GM12878 (cell line): ENCODE results near the gene ZNF879. TPM values are rescaled to one million over a fixed set of nuclear protein-coding genes. Genes with fewer than 3 reads are reported as not detected.

Source experiments
- ATAC-seq: fragments of 200-7000 bp; cut with Tn5 transposase; 3 replicates; pipeline ENCODE4 v1.9.1; 2020; ENCODE audit warnings: mild to moderate bottlenecking, moderate library complexity
- BruUV-seq: library from RNA; stranded (reverse); fragments of 400-500 nt; replicated peaks from 2 replicates; lab custom pipeline; 2021; lab: Mats Ljungman, UMichigan
- CTCF ChIA-PET: fragments of 300-600 bp; sonication (Branson Sonifier 250); formaldehyde crosslinking; extraction: SDS; loops from one replicate; lab custom pipeline; 2021; ENCODE audit warnings: inconsistent platforms; lab: Yijun Ruan, JAX
- POLR2A ChIA-PET: fragments of 350-600 bp; formaldehyde crosslinking; extraction: SDS; loops from one replicate; lab custom pipeline; 2021; ENCODE audit warnings: inconsistent platforms; lab: Charles Lee
- RAD21 ChIA-PET: fragments of 300-600 bp; sonication (Branson Sonifier 250); formaldehyde crosslinking; loops from one replicate; lab custom pipeline; 2023; ENCODE audit warnings: antibody characterized with exemption; ENCODE audit not compliant: unreplicated experiment; lab: Charles Lee
- SMC1A ChIA-PET: fragments of 300-600 bp; sonication (Branson Sonifier 250); formaldehyde crosslinking; loops from one replicate; lab custom pipeline; 2023; ENCODE audit not compliant: unreplicated experiment, uncharacterized antibody; lab: Charles Lee
- DNase-seq: peaks from one replicate; pipeline ENCODE4 v3.0.0-alpha.2; 2011; ENCODE audit warnings: low read depth, low spot score
- FAIRE-seq: peaks from 3 replicates; lab custom pipeline; 2011; peaks lifted over from hg19 to GRCh38; lab: Jason Lieb, UNC
- H2AFZ ChIP-seq: 2 replicates; pipeline ENCODE4 v1.6.0; 2011; ENCODE audit warnings: low read depth, low read length, control low read depth; ENCODE audit not compliant: control insufficient read depth
- H3K27ac ChIP-seq: 2 replicates; pipeline ENCODE4 v1.5.1; 2011; ENCODE audit warnings: control low read depth; ENCODE audit not compliant: control insufficient read depth, insufficient read depth
- H3K27me3 ChIP-seq, 2 experiments: replicated peaks in 1 of 2; 2 replicates each; pipeline versions ENCODE4 v1.6.0 to v1.6.1; 2011; ENCODE audit warnings: low read length in 1 of 2; ENCODE audit not compliant: control insufficient read depth in 2 of 2, insufficient read depth in 2 of 2
- H3K36me3 ChIP-seq, 2 experiments: 2 replicates each; pipeline ENCODE4 v1.5.1; 2011; ENCODE audit warnings: low read length in 1 of 2; ENCODE audit not compliant: control insufficient read depth in 2 of 2, insufficient read depth in 2 of 2
- H3K4me1 ChIP-seq: 2 replicates; pipeline ENCODE4 v1.6.1; 2011; ENCODE audit warnings: mild to moderate bottlenecking, low read length, moderate library complexity, mixed read lengths; ENCODE audit not compliant: control insufficient read depth, insufficient read depth
- H3K4me2 ChIP-seq: 2 replicates; pipeline ENCODE4 v1.6.0; 2011; ENCODE audit warnings: control low read depth; ENCODE audit not compliant: control insufficient read depth, insufficient read depth
- H3K4me3 ChIP-seq: fragments of 200-600 bp; sonication (generic); 2 replicates; pipeline ENCODE4 v1.5.1; 2016
- H3K79me2 ChIP-seq: 2 replicates; pipeline ENCODE4 v1.6.0; 2011; ENCODE audit warnings: low read length; ENCODE audit not compliant: control insufficient read depth, insufficient read depth
- H3K9ac ChIP-seq: 2 replicates; pipeline ENCODE4 v1.8.0; 2011; ENCODE audit warnings: low read length, control low read depth, mixed read lengths; ENCODE audit not compliant: control insufficient read depth, insufficient read depth
- H3K9me3 ChIP-seq: replicated peaks from 3 replicates; pipeline ENCODE4 v1.5.1; 2011; ENCODE audit warnings: mild to moderate bottlenecking, low read length; ENCODE audit not compliant: control insufficient read depth, insufficient read depth
- H4K20me1 ChIP-seq: 2 replicates; pipeline ENCODE4 v1.6.0; 2011; ENCODE audit not compliant: control insufficient read depth, insufficient read depth
- BRCA1 ChIP-seq: IDR thresholded peaks from 2 replicates; pipeline ENCODE4 v1.6.1; 2011; ENCODE audit warnings: low read depth, low read length, improper control_type of control experiment
- CBFB ChIP-seq: IDR thresholded peaks from 2 replicates; pipeline ENCODE4 v1.6.1; 2016; ENCODE audit warnings: antibody characterized with exemption, low read depth
- CBX5 ChIP-seq: sonication (generic); IDR thresholded peaks from 2 replicates; pipeline ENCODE4 v1.6.1; 2016; ENCODE audit warnings: low read depth, moderate library complexity, mild to moderate bottlenecking, inconsistent platforms
- CHD2 ChIP-seq: IDR thresholded peaks from 2 replicates; pipeline ENCODE4 v1.6.1; 2011; ENCODE audit warnings: low read depth, low read length, improper control_type of control experiment, borderline replicate concordance
- EZH2 ChIP-seq: IDR thresholded peaks from 2 replicates; pipeline ENCODE4 v1.6.1; 2012; ENCODE audit warnings: low read depth, mild to moderate bottlenecking, control low read depth, inconsistent platforms, low read length, borderline replicate concordance; ENCODE audit not compliant: control insufficient read depth
- FOS ChIP-seq: IDR thresholded peaks from 3 replicates; pipeline ENCODE4 v1.6.1; 2011; ENCODE audit warnings: borderline replicate concordance; ENCODE audit not compliant: insufficient read length; ENCODE audit errors: extremely low read depth
- HCFC1 ChIP-seq: fragments of 150-350 bp; IDR thresholded peaks from 2 replicates; pipeline ENCODE4 v1.6.1; 2014; ENCODE audit warnings: low read length
- HDGF ChIP-seq: fragments of 450-650 bp; IDR thresholded peaks from 2 replicates; pipeline ENCODE4 v1.6.1; 2016; ENCODE audit warnings: antibody characterized with exemption
- IRF4 ChIP-seq: IDR thresholded peaks from 2 replicates; pipeline ENCODE4 v1.6.1; 2011; ENCODE audit warnings: low read depth, low read length
- KAT2A ChIP-seq: conservative IDR thresholded peaks from 2 replicates; pipeline ENCODE4 v1.6.1; 2011; ENCODE audit warnings: low read depth, low read length; ENCODE audit not compliant: control insufficient read depth
- MXI1 ChIP-seq: fragments of 150-350 bp; IDR thresholded peaks from 2 replicates; pipeline ENCODE4 v1.6.1; 2011; ENCODE audit warnings: low read depth, mild to moderate bottlenecking, inconsistent platforms, low read length, improper control_type of control experiment
- POLR2AphosphoS5 ChIP-seq: IDR thresholded peaks from 2 replicates; pipeline ENCODE4 v1.6.1; 2011; ENCODE audit warnings: mild to moderate bottlenecking, low read length, inconsistent platforms
- RBBP5 ChIP-seq: fragments of 200-600 bp; sonication (generic); conservative IDR thresholded peaks from 2 replicates; pipeline ENCODE4 v1.6.1; 2016
- SIX5 ChIP-seq: IDR thresholded peaks from 2 replicates; pipeline ENCODE4 v1.6.1; 2011; ENCODE audit warnings: mild to moderate bottlenecking, low read depth, low read length, moderate library complexity; ENCODE audit not compliant: severe bottlenecking
- SMAD1 ChIP-seq: fragments of 450-650 bp; IDR thresholded peaks from 2 replicates; pipeline ENCODE4 v1.6.1; 2018; ENCODE audit warnings: mild to moderate bottlenecking, low read depth; ENCODE audit not compliant: partially characterized antibody
- SPI1 ChIP-seq: IDR thresholded peaks from 2 replicates; pipeline ENCODE4 v1.6.1; 2011; ENCODE audit warnings: low read depth, mild to moderate bottlenecking, low read length, moderate library complexity, borderline replicate concordance; ENCODE audit not compliant: insufficient read depth
- SREBF2 ChIP-seq: IDR thresholded peaks from 2 replicates; pipeline ENCODE4 v1.6.1; 2012; ENCODE audit warnings: mild to moderate bottlenecking, low read length
- SRF ChIP-seq, 2 experiments: IDR thresholded peaks; 2 replicates each; pipeline ENCODE4 v1.6.1; 2011; ENCODE audit warnings: low read depth in 2 of 2, low read length in 2 of 2, mild to moderate bottlenecking in 1 of 2, moderate library complexity in 1 of 2
- TAF1 ChIP-seq: IDR thresholded peaks from 2 replicates; pipeline ENCODE4 v1.6.1; 2011; ENCODE audit warnings: mild to moderate bottlenecking, low read depth, low read length, borderline replicate concordance
- TARDBP ChIP-seq: IDR thresholded peaks from 2 replicates; pipeline ENCODE4 v1.6.1; 2016; ENCODE audit warnings: borderline replicate concordance
- WGBS: methylation state at CpG from one replicate; pipeline ENCODE4 v1.1.6; 2016; ENCODE audit warnings: low lambda C conversion rate; ENCODE audit not compliant: insufficient replicate concordance, insufficient coverage; ENCODE audit errors: missing lambda C conversion rate; 5-methylcytosine and 5-hydroxymethylcytosine counted together
- in situ Hi-C: fragments of 300-500 bp; cut with MboI; formaldehyde crosslinking; loops from 9 replicates; pipeline ENCODE4 v1.14.3; 2018; ENCODE audit warnings: mixed read lengths
- intact Hi-C: fragments of 100-400 bp; cut with micrococcal nuclease; formaldehyde crosslinking; loops from one replicate; pipeline ENCODE4 v1.14.2; 2022; ENCODE audit not compliant: unreplicated experiment
- polyA plus RNA-seq, 11 experiments: library from polyadenylated mRNA; depleted of rRNA in 4 of 11; unstranded in 6 of 11; stranded (reverse) in 5 of 11; fragments of >200 nt; fragmentation: Nextera tagmentation in 4 of 11; fragmentation: Illumina TruSeq in 1 of 11; extraction: Ambion mirVana in 4 of 11; extraction: Trizol in 1 of 11; gene quantifications; 1 replicate in 1 of 11; 2 replicates in 10 of 11; pipeline versions ENCODE4 v1.2.1 to v1.2.3, GENCODE V29; 2011 to 2016; ENCODE audit warnings: inconsistent platforms in 2 of 11, missing spikeins in 2 of 11, low read depth in 1 of 11
- total RNA-seq, 4 experiments: library from RNA; depleted of rRNA in 3 of 4; stranded (reverse); fragments of >200 nt in 3 of 4; fragmentation: Illumina TruSeq in 1 of 4; extraction: Trizol in 1 of 4; gene quantifications; 2 replicates each; pipeline versions ENCODE4 v1.2.1 to v1.2.3, GENCODE V29; 2013 to 2021

ZNF879 gene
- total and polyA plus RNA-seq, 10 of the 15 experiments (the other 5 are each of a cell fraction or from before 2014, with no cell fraction given), result 0.03 TPM; not detected in 9

- TF ChIP-seq CBFB (no peak), MXI1 (no peak), SRF (IDR thresholded peaks at IDR 0.05; ENCODE audit: low read depth in 2 of 2, low read length in 2 of 2) (no peak), TARDBP (no peak), RBBP5 (no peak)
Observed at GRCh38 chr5:178995341-178995690, 28.3 kb upstream of the ZNF879 start (continued).

- ChIA-PET POLR2A (no interaction called here), RAD21 (no interaction called here), SMC1A (no interaction called here), CTCF (no interaction called here)
- Histone ChIP-seq H3K79me2 (no peaks in the 10 kb centered on the region), H3K9me3 (no peaks in the 10 kb centered on the region; the same call in 2 of the 3 replicates), H3K4me2 (no peak overlapping the region), H3K4me3 (no peak overlapping the region), H4K20me1 (no peaks in the 10 kb centered on the region), H3K4me1 (no peaks in the 10 kb centered on the region), H3K27ac (no peak overlapping the region), H3K36me3 (no peaks in the 10 kb centered on the region), H2AFZ (no peak overlapping the region), H3K9ac (no peak overlapping the region), H3K27me3 (no peaks in the 10 kb centered on the region)
- no peak for ATAC-seq
- intact Hi-C loops, result no loop called here
- no peak for DNase-seq
- BruUV-seq, result no TSS peak
- TF ChIP-seq FOS (no peak), CBX5 (no peak), SPI1 (no peak), IRF4 (no peak), HDGF (no peak), POLR2AphosphoS5 (no peak), BRCA1 (no peak), SREBF2 (no peak), CHD2 (no peak), TAF1 (no peak), EZH2 (no peak), SMAD1 (no peak), KAT2A (no peak), HCFC1 (no peak), SIX5 (no peak)
- no peak for FAIRE-seq
- WGBS, result 9% methylated on average over 9 of the region's 11 CpGs
- in situ Hi-C loops, result no loop called here
Observed at GRCh38 chr5:178996156-178996555, 27.4 kb upstream of the ZNF879 start.
